Hematopoietic multipotent progenitor cell treated with erythropoietin and hydrocortisone succinate and interleukin-3 and kit ligand, for 6 days (in vitro differentiated cells): Measurements from ENCODE around the gene MOV10.

Source experiments
- DNase-seq: peaks from one replicate; pipeline ENCODE4 v3.0.0-alpha.2; 2015

MOV10 gene

GRCh38 chr1:112743174-112744008 lies 68.9 kb downstream of the MOV10 start:
- no peak for DNase-seq

DNA sequence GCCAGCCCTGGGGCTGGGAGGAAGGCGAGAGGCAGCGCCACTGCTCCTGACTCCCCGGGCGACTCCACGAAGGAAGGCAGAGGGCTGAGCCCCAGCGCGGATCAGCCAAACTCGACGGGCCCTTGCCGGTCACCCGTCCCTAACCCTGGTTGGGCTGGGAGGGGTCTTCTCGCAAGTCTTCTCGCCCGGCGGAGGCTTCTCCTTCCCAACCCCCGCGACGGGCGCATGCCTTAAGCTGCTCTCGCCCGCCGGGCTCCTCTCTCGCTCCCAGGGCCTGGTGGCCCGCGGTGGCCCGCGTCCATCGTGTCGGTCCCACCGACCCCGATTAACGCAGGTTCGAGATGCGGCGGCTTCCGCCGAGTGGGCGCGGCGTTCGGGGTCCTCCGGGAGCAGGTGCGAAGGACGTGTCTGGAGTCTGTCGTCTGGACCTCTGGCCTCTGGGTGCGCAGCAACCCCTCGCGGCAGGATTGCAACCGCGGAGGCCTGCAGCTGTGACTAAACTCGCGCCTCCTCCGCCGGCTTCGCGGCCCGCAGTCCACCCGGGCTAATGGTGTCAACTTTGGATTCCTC lies 69.6 kb downstream of the MOV10 start:
- no peak for DNase-seq

DNA sequence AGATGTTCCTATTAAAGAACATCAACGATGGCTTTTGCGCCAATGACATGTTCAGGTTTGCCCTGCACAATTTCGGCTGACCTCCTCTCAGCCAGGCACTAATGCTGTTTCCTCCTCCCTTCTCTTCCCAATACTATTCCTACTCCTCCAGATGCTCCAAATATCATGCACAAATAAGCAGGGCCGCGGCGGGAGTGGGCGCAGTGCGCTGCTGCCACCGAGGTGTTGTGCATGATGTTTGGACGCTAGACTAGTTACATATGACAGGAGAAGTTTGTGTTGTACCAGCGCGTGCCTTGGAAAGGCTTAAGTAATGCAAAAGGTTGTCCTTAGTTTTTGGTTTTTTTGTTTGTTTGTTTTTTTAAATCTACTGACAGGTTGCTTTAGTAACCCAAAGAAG lies 73.9 kb downstream of the MOV10 start:
- no peak for DNase-seq
